Activated CD8-positive, alpha-beta memory T cell treated with anti-CD3 and anti-CD28 coated beads, Interleukin-2, amount 50 U/mL, for 24 hours (primary cell): ENCODE measurements around the gene SOX5.

Source experiments
- DNase-seq: peaks from one replicate; pipeline ENCODE4 v3.0.0-alpha.2; 2020; ENCODE audit errors: extremely low read depth

The SOX5 gene

GRCh38 chr12:23949348-23950209, at the start of gene SOX5:
Gene SOX5 (minus strand): TSS chr12:23949670. CDS start chr12:23949601, 69 bp downstream.
- DNase-seq = no peak

GRCh38 chr12:23987046-23987445, 37.6 kb upstream of the SOX5 start:
- DNase-seq = no peak

GRCh38 chr12:23980826-23981225, 31.4 kb upstream of the SOX5 start:
- DNase-seq = no peak

GRCh38 chr12:23964812-23965211, 15.3 kb upstream of the SOX5 start:
- no peak for DNase-seq

GRCh38 chr12:23959826-23960225, 10.4 kb upstream of the SOX5 start:
- DNase-seq = no peak

GRCh38 chr12:23954332-23954731, 4.9 kb upstream of the SOX5 start:
- DNase-seq = no peak

- DNase-seq = no peak
These were observed 2.6 kb upstream of the SOX5 start for GRCh38 chr12:23952071-23952470.

GRCh38 chr12:23950775-23951451, 1.4 kb upstream of the SOX5 start:
- DNase-seq = no peak

GRCh38 chr12:23950210-23950774, 822 bp upstream of the SOX5 start:
- no peak for DNase-seq

- no peak for DNase-seq
These were observed 1.2 kb downstream of the SOX5 start for GRCh38 chr12:23948291-23948690.

GRCh38 chr12:23947395-23947794, 2.1 kb downstream of the SOX5 start:
- no peak for DNase-seq

- no peak for DNase-seq
These were observed 4.2 kb downstream of the SOX5 start for GRCh38 chr12:23945249-23945648.

GRCh38 chr12:23944067-23944466, 5.4 kb downstream of the SOX5 start:
- DNase-seq = no peak

GRCh38 chr12:23942841-23943240, 6.6 kb downstream of the SOX5 start:
- DNase-seq = no peak

- no peak for DNase-seq
These were observed 7.7 kb downstream of the SOX5 start for GRCh38 chr12:23941780-23942179.

GRCh38 chr12:23938422-23938821, 11.0 kb downstream of the SOX5 start:
- no peak for DNase-seq

- no peak for DNase-seq
These were observed 18.3 kb downstream of the SOX5 start for GRCh38 chr12:23931176-23931575.

GRCh38 chr12:23930599-23930998, 18.9 kb downstream of the SOX5 start:
- no peak for DNase-seq

GRCh38 chr12:23929906-23930305, 19.6 kb downstream of the SOX5 start:
- DNase-seq = no peak

GRCh38 chr12:23927907-23928306, 21.6 kb downstream of the SOX5 start:
- DNase-seq = no peak

GRCh38 chr12:23921099-23921856, 28.2 kb downstream of the SOX5 start:
- no peak for DNase-seq

GRCh38 chr12:23911574-23911973, 37.9 kb downstream of the SOX5 start:
- DNase-seq = no peak
